ENCODE data around the gene OGN.

DNA sequence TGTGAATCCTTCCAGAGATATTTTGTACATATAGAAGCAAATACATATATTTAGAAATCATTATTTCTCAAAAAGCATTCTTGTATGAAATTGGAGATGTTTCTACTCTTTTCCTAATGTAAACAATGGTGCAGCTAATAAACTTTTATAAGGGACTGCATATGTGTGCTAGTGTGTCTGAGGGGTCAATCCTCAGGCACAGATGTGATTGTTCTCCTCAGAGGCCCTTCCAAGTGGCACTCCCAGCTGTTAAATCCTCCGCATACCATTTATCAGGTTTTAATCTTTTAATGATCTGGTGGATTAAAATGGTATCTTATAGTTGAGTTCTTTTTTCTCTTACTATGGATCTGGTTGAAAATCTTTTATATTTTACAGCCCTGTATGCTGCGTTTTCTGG is 25.5 kb upstream of the OGN start:
- TF ChIP-seq, protein P1, sequence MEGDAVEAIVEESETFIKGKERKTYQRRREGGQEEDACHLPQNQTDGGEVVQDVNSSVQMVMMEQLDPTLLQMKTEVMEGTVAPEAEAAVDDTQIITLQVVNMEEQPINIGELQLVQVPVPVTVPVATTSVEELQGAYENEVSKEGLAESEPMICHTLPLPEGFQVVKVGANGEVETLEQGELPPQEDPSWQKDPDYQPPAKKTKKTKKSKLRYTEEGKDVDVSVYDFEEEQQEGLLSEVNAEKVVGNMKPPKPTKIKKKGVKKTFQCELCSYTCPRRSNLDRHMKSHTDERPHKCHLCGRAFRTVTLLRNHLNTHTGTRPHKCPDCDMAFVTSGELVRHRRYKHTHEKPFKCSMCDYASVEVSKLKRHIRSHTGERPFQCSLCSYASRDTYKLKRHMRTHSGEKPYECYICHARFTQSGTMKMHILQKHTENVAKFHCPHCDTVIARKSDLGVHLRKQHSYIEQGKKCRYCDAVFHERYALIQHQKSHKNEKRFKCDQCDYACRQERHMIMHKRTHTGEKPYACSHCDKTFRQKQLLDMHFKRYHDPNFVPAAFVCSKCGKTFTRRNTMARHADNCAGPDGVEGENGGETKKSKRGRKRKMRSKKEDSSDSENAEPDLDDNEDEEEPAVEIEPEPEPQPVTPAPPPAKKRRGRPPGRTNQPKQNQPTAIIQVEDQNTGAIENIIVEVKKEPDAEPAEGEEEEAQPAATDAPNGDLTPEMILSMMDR (conservative IDR thresholded peaks at IDR 0.05; ENCODE audit: low read length): no peak
- no peak for TF ChIP-seq EZH2phosphoT487 (IDR thresholded peaks at IDR 0.05; ENCODE audit: borderline replicate concordance, low read depth, low read length)
